Skin epidermis (tissue), 12 donors: ENCODE data around the gene BRD3OS.

Source experiments
- H3K27ac ChIP-seq, 21 experiments: fragments of 200-600 bp; sonication (generic) in 11 of 21; one replicate each; pipeline ENCODE4 v1.5.0; 2020; ENCODE audit warnings: mild to moderate bottlenecking in 3 of 21, inconsistent platforms in 2 of 21, moderate library complexity in 2 of 21
- H3K4me3 ChIP-seq, 7 experiments: fragments of 200-600 bp; sonication (generic) in 2 of 7; one replicate each; pipeline ENCODE4 v1.5.0; 2020; ENCODE audit warnings: inconsistent platforms in 2 of 7, mild to moderate bottlenecking in 2 of 7, moderate library complexity in 1 of 7

Gene BRD3OS

GRCh38 chr9:134047868-134048581, 22.7 kb downstream of the BRD3OS start:
- Histone ChIP-seq H3K27ac (no peak overlapping the region), H3K4me3 (no peak overlapping the region)

GRCh38 chr9:134048582-134048968, 23.3 kb downstream of the BRD3OS start:
- Histone ChIP-seq H3K4me3 (no peak overlapping the region), H3K27ac (no peak overlapping the region)

GRCh38 chr9:134049236-134049635, 24.0 kb downstream of the BRD3OS start:
- H3K27ac ChIP-seq: peak overlapping the region in 1 of 21 experiments; percentile 27
- H3K4me3 ChIP-seq: no peak overlapping the region

- H3K27ac ChIP-seq: no peak overlapping the region
- no peak overlapping the region for H3K4me3 ChIP-seq
Measured at GRCh38 chr9:134049772-134050588, 24.7 kb downstream of the BRD3OS start.

GRCh38 chr9:134050726-134051125, 25.4 kb downstream of the BRD3OS start:
- Histone ChIP-seq H3K4me3 (no peak overlapping the region), H3K27ac (no peak overlapping the region)

GRCh38 chr9:134051319-134051718, 26.0 kb downstream of the BRD3OS start:
- no peak overlapping the region for H3K4me3 ChIP-seq
- H3K27ac ChIP-seq: no peak overlapping the region

GRCh38 chr9:134052491-134052890, 27.2 kb downstream of the BRD3OS start:
- no peak overlapping the region for H3K27ac ChIP-seq
- no peak overlapping the region for H3K4me3 ChIP-seq

- H3K4me3 ChIP-seq: no peak overlapping the region
Measured at GRCh38 chr9:134052941-134053340, 27.7 kb downstream of the BRD3OS start.

GRCh38 chr9:134053401-134053871, 28.2 kb downstream of the BRD3OS start:
- Histone ChIP-seq H3K27ac (no peak overlapping the region), H3K4me3 (no peak overlapping the region)

More at GRCh38 chr9:134052941-134053340, 27.7 kb downstream of the BRD3OS start:
- no peak overlapping the region for H3K27ac ChIP-seq

- H3K27ac ChIP-seq: no peak overlapping the region
- no peak overlapping the region for H3K4me3 ChIP-seq
Measured at GRCh38 chr9:134053941-134054761, 28.9 kb downstream of the BRD3OS start.

- Histone ChIP-seq H3K27ac (peak overlapping the region in 8 of 21 experiments; percentile 0 to 75 (median 57)), H3K4me3 (no peak overlapping the region)
Measured at GRCh38 chr9:134054891-134055811, 29.9 kb downstream of the BRD3OS start.

GRCh38 chr9:134055981-134056461, 30.7 kb downstream of the BRD3OS start:
- H3K4me3 ChIP-seq: no peak overlapping the region

GRCh38 chr9:134056483-134057306, 31.4 kb downstream of the BRD3OS start:
- peak overlapping the region in 9 of 21 experiments; percentile 0 to 67 (median 35) for H3K27ac ChIP-seq
- H3K4me3 ChIP-seq: no peak overlapping the region

More at GRCh38 chr9:134055981-134056461, 30.7 kb downstream of the BRD3OS start:
- peak overlapping the region in 8 of 21 experiments; percentile 0 to 67 (median 44) for H3K27ac ChIP-seq

- Histone ChIP-seq H3K4me3 (no peak overlapping the region), H3K27ac (no peak overlapping the region)
Measured at GRCh38 chr9:134057307-134057657, 32.0 kb downstream of the BRD3OS start.

- Histone ChIP-seq H3K4me3 (no peak overlapping the region), H3K27ac (no peak overlapping the region)
Measured at GRCh38 chr9:134057751-134058701, 32.7 kb downstream of the BRD3OS start.

- Histone ChIP-seq H3K27ac (no peak overlapping the region), H3K4me3 (no peak overlapping the region)
Measured at GRCh38 chr9:134058716-134059115, 33.4 kb downstream of the BRD3OS start.

GRCh38 chr9:134059188-134059641, 33.9 kb downstream of the BRD3OS start:
- Histone ChIP-seq H3K27ac (no peak overlapping the region), H3K4me3 (no peak overlapping the region)
